ENCODE data around the gene SIL1.

SIL1 gene

DNA sequence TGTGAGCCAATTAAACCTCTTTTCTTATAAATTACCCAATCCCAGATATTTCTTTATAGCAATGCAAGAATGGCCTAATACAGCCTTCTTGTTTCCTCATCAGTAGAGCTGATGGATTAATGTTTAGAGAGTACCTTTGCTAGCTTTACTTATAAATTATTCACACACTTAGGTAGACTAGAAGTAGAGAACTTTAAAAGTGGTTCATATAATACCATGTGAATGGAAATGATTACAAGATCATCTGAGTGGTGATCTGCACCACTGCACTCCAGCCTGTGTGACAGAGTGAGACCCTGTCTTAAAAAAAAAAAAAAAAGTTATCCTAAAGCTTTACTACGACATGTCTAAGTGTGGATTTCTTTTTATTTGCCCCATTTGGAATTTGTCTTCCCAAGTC lies 299.9 kb downstream of the SIL1 start:
- no peak overlapping the region for H3K4me3 ChIP-seq (replicated peaks in 1 of 2; ENCODE audit: low read depth in 2 of 2, low read length in 2 of 2)
- no peak for DNase-seq (ENCODE audit: low read depth in 2 of 2)
- TF ChIP-seq, protein P1, sequence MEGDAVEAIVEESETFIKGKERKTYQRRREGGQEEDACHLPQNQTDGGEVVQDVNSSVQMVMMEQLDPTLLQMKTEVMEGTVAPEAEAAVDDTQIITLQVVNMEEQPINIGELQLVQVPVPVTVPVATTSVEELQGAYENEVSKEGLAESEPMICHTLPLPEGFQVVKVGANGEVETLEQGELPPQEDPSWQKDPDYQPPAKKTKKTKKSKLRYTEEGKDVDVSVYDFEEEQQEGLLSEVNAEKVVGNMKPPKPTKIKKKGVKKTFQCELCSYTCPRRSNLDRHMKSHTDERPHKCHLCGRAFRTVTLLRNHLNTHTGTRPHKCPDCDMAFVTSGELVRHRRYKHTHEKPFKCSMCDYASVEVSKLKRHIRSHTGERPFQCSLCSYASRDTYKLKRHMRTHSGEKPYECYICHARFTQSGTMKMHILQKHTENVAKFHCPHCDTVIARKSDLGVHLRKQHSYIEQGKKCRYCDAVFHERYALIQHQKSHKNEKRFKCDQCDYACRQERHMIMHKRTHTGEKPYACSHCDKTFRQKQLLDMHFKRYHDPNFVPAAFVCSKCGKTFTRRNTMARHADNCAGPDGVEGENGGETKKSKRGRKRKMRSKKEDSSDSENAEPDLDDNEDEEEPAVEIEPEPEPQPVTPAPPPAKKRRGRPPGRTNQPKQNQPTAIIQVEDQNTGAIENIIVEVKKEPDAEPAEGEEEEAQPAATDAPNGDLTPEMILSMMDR (IDR thresholded peaks at IDR 0.05; ENCODE audit: low read depth, low read length): no peak
